C4-2B (cell line): ENCODE measurements around the gene C13orf46.

ENCODE experiments used
- ZFX ChIP-seq: fragments of 450-650 bp; IDR thresholded peaks from 2 replicates; pipeline ENCODE4 v1.6.1; 2017
- TF ChIP-seq, protein P1 (sequence below): fragments of 450-650 bp; conservative IDR thresholded peaks from 2 replicates; pipeline ENCODE4 v1.5.1; 2017; ENCODE audit warnings: mild to moderate bottlenecking

DNA sequence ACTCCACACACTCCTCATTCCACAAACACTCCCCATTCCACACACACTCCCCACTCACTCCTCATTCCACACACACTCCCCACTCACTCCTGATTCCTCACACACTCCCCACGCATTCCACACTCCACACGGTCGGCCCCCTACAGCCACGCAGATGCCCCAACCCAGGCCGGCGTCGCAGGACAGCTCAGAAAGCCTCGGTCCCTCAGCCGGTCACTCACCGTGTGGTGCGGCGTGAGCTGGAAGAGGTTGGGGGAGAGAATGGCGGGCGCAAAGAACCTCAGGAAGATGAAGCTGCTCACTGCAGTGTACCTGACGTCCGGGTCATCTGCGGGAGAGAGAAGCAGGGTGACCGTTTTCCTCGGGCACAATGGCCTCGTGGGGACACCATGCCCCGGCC is 39.0 kb upstream of the C13orf46 start:
- TF ChIP-seq, protein P1, sequence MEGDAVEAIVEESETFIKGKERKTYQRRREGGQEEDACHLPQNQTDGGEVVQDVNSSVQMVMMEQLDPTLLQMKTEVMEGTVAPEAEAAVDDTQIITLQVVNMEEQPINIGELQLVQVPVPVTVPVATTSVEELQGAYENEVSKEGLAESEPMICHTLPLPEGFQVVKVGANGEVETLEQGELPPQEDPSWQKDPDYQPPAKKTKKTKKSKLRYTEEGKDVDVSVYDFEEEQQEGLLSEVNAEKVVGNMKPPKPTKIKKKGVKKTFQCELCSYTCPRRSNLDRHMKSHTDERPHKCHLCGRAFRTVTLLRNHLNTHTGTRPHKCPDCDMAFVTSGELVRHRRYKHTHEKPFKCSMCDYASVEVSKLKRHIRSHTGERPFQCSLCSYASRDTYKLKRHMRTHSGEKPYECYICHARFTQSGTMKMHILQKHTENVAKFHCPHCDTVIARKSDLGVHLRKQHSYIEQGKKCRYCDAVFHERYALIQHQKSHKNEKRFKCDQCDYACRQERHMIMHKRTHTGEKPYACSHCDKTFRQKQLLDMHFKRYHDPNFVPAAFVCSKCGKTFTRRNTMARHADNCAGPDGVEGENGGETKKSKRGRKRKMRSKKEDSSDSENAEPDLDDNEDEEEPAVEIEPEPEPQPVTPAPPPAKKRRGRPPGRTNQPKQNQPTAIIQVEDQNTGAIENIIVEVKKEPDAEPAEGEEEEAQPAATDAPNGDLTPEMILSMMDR: no peak
- TF ChIP-seq ZFX: no peak
